ENCODE results near the gene SLC6A17.

The SLC6A17 gene

GRCh38 chr1:110240476-110241210 lies 90.3 kb downstream of the SLC6A17 start:
- DNase-seq (ENCODE audit: low read depth in 2 of 2): no peak

GRCh38 chr1:110241516-110241915 lies 91.2 kb downstream of the SLC6A17 start:
- DNase-seq (ENCODE audit: low read depth in 2 of 2): no peak

GRCh38 chr1:110242062-110242461 lies 91.8 kb downstream of the SLC6A17 start:
- no peak for DNase-seq (ENCODE audit: low read depth in 2 of 2)

- no peak for DNase-seq (ENCODE audit: low read depth in 2 of 2)
These were observed 92.4 kb downstream of the SLC6A17 start for GRCh38 chr1:110242731-110243130.

- no peak for DNase-seq (ENCODE audit: low read depth in 2 of 2)
These were observed 92.9 kb downstream of the SLC6A17 start for GRCh38 chr1:110243146-110243545.

GRCh38 chr1:110243574-110243973 lies 93.3 kb downstream of the SLC6A17 start:
- DNase-seq (ENCODE audit: low read depth in 2 of 2): no peak

- DNase-seq (ENCODE audit: low read depth in 2 of 2): no peak
These were observed 95.8 kb downstream of the SLC6A17 start for GRCh38 chr1:110245876-110246620.

GRCh38 chr1:110248746-110249145 lies 98.5 kb downstream of the SLC6A17 start:
- DNase-seq (ENCODE audit: low read depth in 2 of 2): no peak

- no peak for DNase-seq (ENCODE audit: low read depth in 2 of 2)
These were observed 99.0 kb downstream of the SLC6A17 start for GRCh38 chr1:110249256-110249655.

GRCh38 chr1:110250008-110250407 lies 99.7 kb downstream of the SLC6A17 start:
- DNase-seq (ENCODE audit: low read depth in 2 of 2): no peak

- DNase-seq (ENCODE audit: low read depth in 2 of 2): no peak
These were observed 100.5 kb downstream of the SLC6A17 start for GRCh38 chr1:110250749-110251148.

All from activated CD4-positive, alpha-beta T cell treated with anti-CD3 and anti-CD28 coated beads for 24 hours (primary cell).